ENCODE data around the gene RARRES2.
"Not testable (repeated sequence)": the region's sequence is repeated elsewhere in the genome, so short reads cannot be mapped to it uniquely, and the experiment has no call there.

The RARRES2 gene

GRCh38 chr7:150317748-150318444 lies 23.5 kb downstream of the RARRES2 start:
- no peak for TF ChIP-seq CTCF (IDR thresholded peaks at IDR 0.05; ENCODE audit: control insufficient read depth, extremely low read depth, insufficient read depth)
- H3K4me3 ChIP-seq (ENCODE audit: low read depth, low read length) = no peak overlapping the region
- DNase-seq (ENCODE audit: low read depth) = no peak

- H3K4me3 ChIP-seq (ENCODE audit: low read depth, low read length); DNase-seq (ENCODE audit: low read depth): not testable (repeated sequence)
Measured at GRCh38 chr7:150316987-150317386, 24.4 kb downstream of the RARRES2 start.

- TF ChIP-seq CTCF (IDR thresholded peaks at IDR 0.05; ENCODE audit: control insufficient read depth, extremely low read depth, insufficient read depth) = no peak
- H3K4me3 ChIP-seq (ENCODE audit: low read depth, low read length) = no peak overlapping the region
- DNase-seq (ENCODE audit: low read depth) = no peak
Measured at GRCh38 chr7:150314639-150315239, 26.7 kb downstream of the RARRES2 start.

GRCh38 chr7:150313870-150314269 lies 27.6 kb downstream of the RARRES2 start:
- no peak for TF ChIP-seq CTCF (IDR thresholded peaks at IDR 0.05; ENCODE audit: control insufficient read depth, extremely low read depth, insufficient read depth)
- no peak for DNase-seq (ENCODE audit: low read depth)
- H3K4me3 ChIP-seq (ENCODE audit: low read depth, low read length) = no peak overlapping the region

GRCh38 chr7:150313367-150313809 lies 28.0 kb downstream of the RARRES2 start:
- no peak overlapping the region for H3K4me3 ChIP-seq (ENCODE audit: low read depth, low read length)
- no peak for TF ChIP-seq CTCF (IDR thresholded peaks at IDR 0.05; ENCODE audit: control insufficient read depth, extremely low read depth, insufficient read depth)
- DNase-seq (ENCODE audit: low read depth) = no peak

- not testable (repeated sequence) for DNase-seq (ENCODE audit: low read depth); H3K4me3 ChIP-seq (ENCODE audit: low read depth, low read length)
Measured at GRCh38 chr7:150312649-150313366, 28.6 kb downstream of the RARRES2 start.

GRCh38 chr7:150311711-150312110 lies 29.7 kb downstream of the RARRES2 start:
- H3K4me3 ChIP-seq (ENCODE audit: low read depth, low read length) = no peak overlapping the region
- no peak for TF ChIP-seq CTCF (IDR thresholded peaks at IDR 0.05; ENCODE audit: control insufficient read depth, extremely low read depth, insufficient read depth)
- no peak for DNase-seq (ENCODE audit: low read depth)

Measured in LNCaP clone FGC (cell line).